ENCODE measurements around the gene TBX19. TPM values are rescaled to one million over a fixed set of nuclear protein-coding genes. Genes with fewer than 3 reads are reported as not detected.

TBX19 gene
- 0.45 TPM for polyA plus RNA-seq (2013, experiment 1 of 2)
- 0.82 TPM for polyA plus RNA-seq (2013, experiment 2 of 2)

DNA sequence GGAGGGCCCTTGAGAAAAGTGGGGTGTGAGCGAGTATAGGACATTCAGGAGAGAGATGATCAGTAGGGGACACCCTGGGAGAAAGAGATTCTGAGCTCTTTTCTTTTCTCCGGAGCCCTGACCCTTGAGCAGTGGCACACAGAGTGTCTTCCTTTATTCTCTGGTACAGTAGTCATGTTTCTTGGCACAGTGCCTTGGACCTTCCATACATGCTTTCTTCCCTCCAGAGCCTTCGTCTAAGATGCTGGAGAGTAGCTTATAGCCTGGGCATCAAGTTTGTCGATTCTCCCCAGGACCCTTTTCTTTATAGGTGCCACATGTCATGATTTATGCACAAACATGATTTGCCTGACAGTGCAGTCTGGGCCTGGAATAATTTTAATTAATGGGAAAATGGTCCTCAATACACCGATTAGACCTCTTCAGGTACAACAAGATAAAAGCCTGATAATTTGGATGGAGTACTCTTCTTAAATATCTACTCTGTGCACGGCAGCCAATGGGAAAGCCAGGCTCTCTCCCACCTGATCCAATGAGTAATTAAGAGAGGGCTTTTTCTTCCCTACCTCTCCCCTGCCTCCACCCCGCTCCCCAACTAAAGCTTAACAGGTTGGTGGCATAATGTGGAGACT lies at the start of gene TBX19:
TBX19 (plus strand) TSS at position 582 of the 632 bp plus-strand sequence. CDS start 214 bp downstream, outside the sequence.
- peaks cover 9% of the 10 kb centered on the region for H3K4me1 ChIP-seq (ENCODE audit: insufficient read depth, low read length)
- no peak within 1 kb of the TSS for H3K4me3 ChIP-seq (ENCODE audit: low read length)
- no peaks in the 10 kb centered on the region for H3K9me3 ChIP-seq (ENCODE audit: insufficient read depth, low read depth, low read length)
- no peaks in the 10 kb centered on the region for H3K36me3 ChIP-seq (ENCODE audit: insufficient read depth, low read length)
- WGBS, result 91% methylated on average over 5 of the region's 7 CpGs
- no peak within 1 kb of the TSS for H3K27ac ChIP-seq (ENCODE audit: low read depth, low read length)
- no peak within 1 kb of the TSS for H3K9ac ChIP-seq (ENCODE audit: low read depth, low read length)
- H3K27me3 ChIP-seq (ENCODE audit: insufficient read depth, low read length), result no peaks in the 10 kb centered on the region

GRCh38 chr1:168234846-168235547 lies 45.7 kb upstream of the TBX19 start:
- H3K4me3 ChIP-seq (ENCODE audit: low read length), result no peak overlapping the region
- H3K27me3 ChIP-seq (ENCODE audit: insufficient read depth, low read length), result no peaks in the 10 kb centered on the region
- no peaks in the 10 kb centered on the region for H3K9me3 ChIP-seq (ENCODE audit: insufficient read depth, low read depth, low read length)
- H3K27ac ChIP-seq (ENCODE audit: low read depth, low read length), result no peak overlapping the region
- peaks cover 68% of the 10 kb centered on the region for H3K36me3 ChIP-seq (ENCODE audit: insufficient read depth, low read length)
- H3K4me1 ChIP-seq (ENCODE audit: insufficient read depth, low read length), result no peaks in the 10 kb centered on the region
- 90% methylated on average over 7 of the region's 8 CpGs for WGBS
- no peak overlapping the region for H3K9ac ChIP-seq (ENCODE audit: low read depth, low read length)

DNA sequence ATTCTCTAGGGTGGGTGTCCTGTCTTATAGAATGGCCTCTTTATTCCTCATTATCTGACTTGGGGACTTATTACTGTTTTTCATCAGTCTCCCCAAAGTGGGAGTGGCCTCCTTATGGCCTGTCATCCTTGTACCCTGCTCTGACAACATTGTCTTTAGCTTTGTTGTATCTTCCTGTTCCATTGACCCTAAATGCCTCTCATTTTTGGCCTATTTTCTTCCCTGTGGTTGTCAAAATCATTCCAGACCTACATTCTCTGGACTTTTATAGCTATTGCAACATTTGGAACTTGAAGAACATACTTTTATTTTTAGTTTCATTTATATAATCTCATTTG lies 45.2 kb upstream of the TBX19 start:
- no peaks in the 10 kb centered on the region for H3K27me3 ChIP-seq (ENCODE audit: insufficient read depth, low read length)
- no peaks in the 10 kb centered on the region for H3K4me1 ChIP-seq (ENCODE audit: insufficient read depth, low read length)
- no peaks in the 10 kb centered on the region for H3K9me3 ChIP-seq (ENCODE audit: insufficient read depth, low read depth, low read length)
- no peak overlapping the region for H3K4me3 ChIP-seq (ENCODE audit: low read length)
- peaks cover 72% of the 10 kb centered on the region for H3K36me3 ChIP-seq (ENCODE audit: insufficient read depth, low read length)
- H3K27ac ChIP-seq (ENCODE audit: low read depth, low read length), result no peak overlapping the region
- H3K9ac ChIP-seq (ENCODE audit: low read depth, low read length), result no peak overlapping the region

DNA sequence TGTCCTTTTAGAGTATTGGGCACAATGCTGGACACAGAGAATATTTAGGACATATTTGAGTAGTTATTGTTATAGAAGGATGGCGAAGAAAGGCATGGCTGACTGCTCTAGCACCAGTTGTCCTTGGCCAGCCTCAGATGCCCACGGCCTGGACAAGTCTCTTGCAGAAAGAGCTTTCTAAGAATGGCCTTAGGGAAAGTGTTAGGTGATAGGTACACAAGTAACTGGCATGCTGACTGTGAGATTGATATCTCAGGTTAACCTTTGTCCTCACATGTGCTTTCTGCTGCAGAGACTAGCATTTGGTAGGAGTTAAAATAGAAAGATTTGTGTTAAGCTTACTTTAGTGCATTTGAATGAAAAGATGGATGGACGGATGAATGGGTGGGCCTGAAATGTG lies 44.7 kb upstream of the TBX19 start:
- Histone ChIP-seq H3K36me3 (ENCODE audit: insufficient read depth, low read length) (peaks cover 75% of the 10 kb centered on the region), H3K27ac (ENCODE audit: low read depth, low read length) (no peak overlapping the region), H3K9ac (ENCODE audit: low read depth, low read length) (no peak overlapping the region), H3K27me3 (ENCODE audit: insufficient read depth, low read length) (no peaks in the 10 kb centered on the region), H3K9me3 (ENCODE audit: insufficient read depth, low read depth, low read length) (no peaks in the 10 kb centered on the region), H3K4me1 (ENCODE audit: insufficient read depth, low read length) (no peaks in the 10 kb centered on the region), H3K4me3 (ENCODE audit: low read length) (no peak overlapping the region)
- WGBS, result 88% methylated on average over 3 of the region's 3 CpGs

- no peak overlapping the region for H3K4me3 ChIP-seq (ENCODE audit: low read length)
- H3K27me3 ChIP-seq (ENCODE audit: insufficient read depth, low read length), result no peaks in the 10 kb centered on the region
- no peak overlapping the region for H3K27ac ChIP-seq (ENCODE audit: low read depth, low read length)
- no peaks in the 10 kb centered on the region for H3K4me1 ChIP-seq (ENCODE audit: insufficient read depth, low read length)
- peaks cover 76% of the 10 kb centered on the region for H3K36me3 ChIP-seq (ENCODE audit: insufficient read depth, low read length)
- no peaks in the 10 kb centered on the region for H3K9me3 ChIP-seq (ENCODE audit: insufficient read depth, low read depth, low read length)
- WGBS, result 93% methylated on average over 7 of the region's 7 CpGs
- H3K9ac ChIP-seq (ENCODE audit: low read depth, low read length), result no peak overlapping the region
Measured at GRCh38 chr1:168236836-168237611, 43.7 kb upstream of the TBX19 start.

DNA sequence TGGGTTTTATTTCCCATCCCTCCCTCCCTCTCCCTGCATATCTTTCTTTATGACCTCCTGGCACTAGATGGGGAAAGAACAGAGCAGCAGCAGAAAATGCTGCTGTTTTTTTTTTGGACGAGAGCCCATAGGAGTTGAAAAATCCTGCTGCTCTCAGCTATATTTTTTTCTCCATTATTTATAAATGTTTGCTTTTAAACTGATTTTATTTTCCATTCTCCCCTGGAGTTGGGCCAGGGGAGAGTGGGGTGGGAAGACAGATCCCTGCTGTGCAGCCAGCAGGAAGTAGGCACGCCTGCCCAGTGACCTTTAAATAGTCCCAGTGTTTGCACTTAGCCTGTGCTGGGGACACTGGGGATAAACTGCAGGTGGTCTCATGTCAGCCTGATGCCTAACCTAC lies 37.5 kb upstream of the TBX19 start:
- 80% methylated on average over 2 of the region's 2 CpGs for WGBS

GRCh38 chr1:168243636-168244212 lies 37.0 kb upstream of the TBX19 start:
- Histone ChIP-seq H3K36me3 (ENCODE audit: insufficient read depth, low read length) (peaks cover 57% of the 10 kb centered on the region), H3K9me3 (ENCODE audit: insufficient read depth, low read depth, low read length) (no peaks in the 10 kb centered on the region), H3K27me3 (ENCODE audit: insufficient read depth, low read length) (no peaks in the 10 kb centered on the region), H3K27ac (ENCODE audit: low read depth, low read length) (no peak overlapping the region), H3K4me1 (ENCODE audit: insufficient read depth, low read length) (no peaks in the 10 kb centered on the region), H3K4me3 (ENCODE audit: low read length) (no peak overlapping the region), H3K9ac (ENCODE audit: low read depth, low read length) (no peak overlapping the region)
- WGBS, result 82% methylated on average over 3 of the region's 3 CpGs

More for the DNA sequence above, 37.5 kb upstream of the TBX19 start:
- H3K4me3 ChIP-seq (ENCODE audit: low read length), result no peak overlapping the region
- H3K36me3 ChIP-seq (ENCODE audit: insufficient read depth, low read length), result peaks cover 59% of the 10 kb centered on the region
- H3K27me3 ChIP-seq (ENCODE audit: insufficient read depth, low read length), result no peaks in the 10 kb centered on the region
- no peaks in the 10 kb centered on the region for H3K9me3 ChIP-seq (ENCODE audit: insufficient read depth, low read depth, low read length)
- H3K27ac ChIP-seq (ENCODE audit: low read depth, low read length), result no peak overlapping the region
- H3K9ac ChIP-seq (ENCODE audit: low read depth, low read length), result no peak overlapping the region
- H3K4me1 ChIP-seq (ENCODE audit: insufficient read depth, low read length), result no peaks in the 10 kb centered on the region

DNA sequence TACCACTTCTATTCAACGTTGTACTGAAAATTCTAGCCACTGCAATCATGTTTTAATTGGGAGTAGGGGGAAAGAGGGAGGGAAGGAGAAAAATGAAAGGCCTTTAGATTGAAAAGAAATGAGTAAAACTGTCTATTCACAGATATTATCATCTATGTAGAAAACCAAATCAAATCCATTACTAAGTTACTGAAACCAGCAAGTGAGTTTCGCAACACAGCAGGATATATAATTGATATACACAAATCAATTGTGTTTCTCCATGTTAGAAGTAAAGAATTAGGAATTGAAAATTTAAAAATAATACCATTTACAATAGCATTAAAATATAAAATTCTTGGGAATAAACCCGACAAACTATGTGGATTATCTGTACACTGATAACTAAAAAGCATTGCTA lies 35.6 kb upstream of the TBX19 start:
- H3K9me3 ChIP-seq (ENCODE audit: insufficient read depth, low read depth, low read length), result no peaks in the 10 kb centered on the region
- peaks cover 48% of the 10 kb centered on the region for H3K36me3 ChIP-seq (ENCODE audit: insufficient read depth, low read length)
- no peak overlapping the region for H3K4me3 ChIP-seq (ENCODE audit: low read length)
- H3K9ac ChIP-seq (ENCODE audit: low read depth, low read length), result no peak overlapping the region
- no peaks in the 10 kb centered on the region for H3K27me3 ChIP-seq (ENCODE audit: insufficient read depth, low read length)
- H3K27ac ChIP-seq (ENCODE audit: low read depth, low read length), result no peak overlapping the region
- no CpG with 5 or more reads among the region's 3 CpGs for WGBS
- H3K4me1 ChIP-seq (ENCODE audit: insufficient read depth, low read length), result peaks cover 1% of the 10 kb centered on the region; the same call in 1 of the 2 replicates

GRCh38 chr1:168246506-168246905 lies 34.2 kb upstream of the TBX19 start:
- peaks cover 3% of the 10 kb centered on the region; the same call in 1 of the 2 replicates for H3K4me1 ChIP-seq (ENCODE audit: insufficient read depth, low read length)
- H3K27me3 ChIP-seq (ENCODE audit: insufficient read depth, low read length), result no peaks in the 10 kb centered on the region
- no peak overlapping the region for H3K9ac ChIP-seq (ENCODE audit: low read depth, low read length)
- peaks cover 40% of the 10 kb centered on the region for H3K36me3 ChIP-seq (ENCODE audit: insufficient read depth, low read length)
- H3K4me3 ChIP-seq (ENCODE audit: low read length), result no peak overlapping the region
- H3K27ac ChIP-seq (ENCODE audit: low read depth, low read length), result no peak overlapping the region
- no peaks in the 10 kb centered on the region for H3K9me3 ChIP-seq (ENCODE audit: insufficient read depth, low read depth, low read length)
- 93% methylated on average over 5 of the region's 5 CpGs for WGBS

DNA sequence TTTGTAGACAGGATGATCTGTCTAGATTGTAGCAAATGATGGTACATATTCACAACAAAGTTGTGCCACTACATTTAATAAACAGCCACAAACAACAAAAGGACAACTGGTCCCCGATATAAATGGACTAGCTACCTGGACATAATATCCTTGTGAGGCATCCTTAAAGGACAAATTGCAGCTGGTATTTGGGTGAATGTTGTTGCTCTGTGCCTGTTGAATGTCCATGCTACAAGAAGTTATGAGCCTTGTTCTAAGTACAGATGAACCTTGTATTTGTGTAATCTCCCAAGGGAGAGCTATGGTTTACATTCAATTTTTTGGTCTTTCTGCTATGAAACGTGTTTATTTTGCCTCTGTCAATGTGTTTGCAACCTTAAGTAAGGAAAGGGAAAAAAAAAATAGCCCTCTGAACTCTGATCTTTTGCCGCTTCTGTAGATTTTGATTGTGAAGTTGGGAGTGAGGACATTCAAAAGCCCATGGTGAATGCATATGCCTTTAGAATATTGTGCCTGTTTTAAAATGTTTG lies 28.4 kb upstream of the TBX19 start:
- no peak overlapping the region for H3K9ac ChIP-seq (ENCODE audit: low read depth, low read length)
- H3K4me3 ChIP-seq (ENCODE audit: low read length), result no peak overlapping the region
- H3K27me3 ChIP-seq (ENCODE audit: insufficient read depth, low read length), result no peaks in the 10 kb centered on the region
- H3K9me3 ChIP-seq (ENCODE audit: insufficient read depth, low read depth, low read length), result peaks cover 23% of the 10 kb centered on the region
- peaks cover 3% of the 10 kb centered on the region; the same call in 1 of the 2 replicates for H3K4me1 ChIP-seq (ENCODE audit: insufficient read depth, low read length)
- 93% methylated on average over 3 of the region's 3 CpGs for WGBS
- H3K27ac ChIP-seq (ENCODE audit: low read depth, low read length), result no peak overlapping the region
- no peaks in the 10 kb centered on the region for H3K36me3 ChIP-seq (ENCODE audit: insufficient read depth, low read length)

GRCh38 chr1:168256164-168256563 lies 24.5 kb upstream of the TBX19 start:
- H3K27me3 ChIP-seq (ENCODE audit: insufficient read depth, low read length), result no peaks in the 10 kb centered on the region
- no peak overlapping the region for H3K4me3 ChIP-seq (ENCODE audit: low read length)
- H3K9me3 ChIP-seq (ENCODE audit: insufficient read depth, low read depth, low read length), result peaks cover 27% of the 10 kb centered on the region
- no peaks in the 10 kb centered on the region for H3K36me3 ChIP-seq (ENCODE audit: insufficient read depth, low read length)
- H3K9ac ChIP-seq (ENCODE audit: low read depth, low read length), result no peak overlapping the region
- H3K27ac ChIP-seq (ENCODE audit: low read depth, low read length), result no peak overlapping the region
- peaks cover 13% of the 10 kb centered on the region for H3K4me1 ChIP-seq (ENCODE audit: insufficient read depth, low read length)
- WGBS, result 97% methylated on average over 1 of the region's 2 CpGs
